Panc1 (cell line): ENCODE results near the gene KHDC4. TPM values are rescaled to one million over a fixed set of nuclear protein-coding genes. Genes with fewer than 3 reads are reported as not detected.
"Not testable (repeated sequence)": the region's sequence is repeated elsewhere in the genome, so short reads cannot be mapped to it uniquely, and the experiment has no call there.

Source experiments
- ATAC-seq: fragments of 200-7000 bp; cut with Tn5 transposase; 2 replicates; pipeline ENCODE4 v1.9.1; 2020; ENCODE audit warnings: mild to moderate bottlenecking, moderate library complexity
- BruUV-seq: library from RNA; stranded (reverse); fragments of 400-500 nt; replicated peaks from 2 replicates; lab custom pipeline; 2021; lab: Mats Ljungman, UMichigan
- CTCF ChIA-PET: fragments of 300-600 bp; sonication (Branson Sonifier 250); formaldehyde crosslinking; loops from one replicate; lab custom pipeline; 2022; ENCODE audit warnings: antibody characterized with exemption; lab: Charles Lee
- POLR2A ChIA-PET: fragments of 300-600 bp; sonication (Branson Sonifier 250); formaldehyde crosslinking; loops from one replicate; lab custom pipeline; 2022; ENCODE audit warnings: antibody characterized with exemption; lab: Charles Lee
- DNase-seq: peaks from one replicate; pipeline ENCODE4 v3.0.0-alpha.2; 2010; ENCODE audit warnings: low read depth, low spot score
- H3K27ac ChIP-seq: 2 replicates; pipeline ENCODE4 v1.5.1; 2011; ENCODE audit warnings: mild to moderate bottlenecking, low read length, inconsistent platforms
- H3K27me3 ChIP-seq: fragments of 200-500 bp; sonication (Bioruptor generic); 2 replicates; pipeline ENCODE4 v1.6.0; 2014; ENCODE audit warnings: low read length, inconsistent platforms; ENCODE audit not compliant: control insufficient read depth, insufficient read depth
- H3K36me3 ChIP-seq: fragments of 200-500 bp; sonication (Bioruptor generic); 2 replicates; pipeline ENCODE4 v1.5.1; 2014; ENCODE audit warnings: inconsistent platforms, mild to moderate bottlenecking, low read length, moderate library complexity; ENCODE audit not compliant: control insufficient read depth, insufficient read depth
- H3K4me1 ChIP-seq: 2 replicates; pipeline ENCODE4 v1.5.1; 2011; ENCODE audit warnings: inconsistent platforms, mild to moderate bottlenecking, low read length, moderate library complexity; ENCODE audit not compliant: control insufficient read depth, insufficient read depth
- H3K4me3 ChIP-seq, 2 experiments: 2 replicates each; pipeline ENCODE4 v1.5.1; 2011 to 2012; ENCODE audit warnings: low read depth in 2 of 2, low read length in 2 of 2, mild to moderate bottlenecking in 2 of 2, inconsistent platforms in 1 of 2, moderate library complexity in 1 of 2
- H3K9me3 ChIP-seq: fragments of 200-500 bp; sonication (Bioruptor generic); 2 replicates; pipeline ENCODE4 v1.5.1; 2014; ENCODE audit warnings: low read depth, mild to moderate bottlenecking, inconsistent platforms, low read length, moderate library complexity; ENCODE audit not compliant: control insufficient read depth, insufficient read depth
- POLR2AphosphoS5 ChIP-seq: IDR thresholded peaks from 2 replicates; pipeline ENCODE4 v1.6.1; 2012; ENCODE audit warnings: mild to moderate bottlenecking, low read depth, low read length, moderate library complexity
- SIN3A ChIP-seq: IDR thresholded peaks from 2 replicates; pipeline ENCODE4 v1.6.1; 2012; ENCODE audit warnings: low read depth, mild to moderate bottlenecking, low read length, moderate library complexity, borderline replicate concordance; ENCODE audit not compliant: insufficient read depth
- TCF7L2 ChIP-seq: IDR thresholded peaks from 2 replicates; pipeline ENCODE4 v1.6.1; 2011; ENCODE audit warnings: mild to moderate bottlenecking, low read depth, low read length, inconsistent platforms
- in situ Hi-C: cut with HindIII; loops from 2 replicates; pipeline ENCODE4 v1.10.0; 2016; ENCODE audit warnings: low sequenced_read_pairs, low pct_unique_long_range_greater_than_20kb
- intact Hi-C: fragments of 100-400 bp; cut with micrococcal nuclease; formaldehyde crosslinking; loops from one replicate; pipeline ENCODE4 v1.10.0; 2022; ENCODE audit not compliant: unreplicated experiment
- total RNA-seq: library from RNA; stranded (reverse); gene quantifications from one replicate; pipeline ENCODE4 v1.2.1, GENCODE V29; 2021; ENCODE audit not compliant: unreplicated experiment
- TF ChIP-seq, protein P1 (sequence below), 2 experiments: IDR thresholded peaks; 2 replicates each; pipeline ENCODE4 v1.6.1; 2011 to 2012; ENCODE audit warnings: low read depth in 2 of 2, control low read depth in 1 of 2, low read length in 1 of 2, mild to moderate bottlenecking in 1 of 2, moderate library complexity in 1 of 2; ENCODE audit not compliant: insufficient read depth in 1 of 2
- TF ChIP-seq, protein P2 (sequence below): fragments of 450-650 bp; IDR thresholded peaks from 2 replicates; pipeline ENCODE4 v1.5.1; 2017; ENCODE audit warnings: mild to moderate bottlenecking

KHDC4 gene
- total RNA-seq, 1 experiment from 2014 or later, result 80.4 TPM

- TF ChIP-seq, protein P1, sequence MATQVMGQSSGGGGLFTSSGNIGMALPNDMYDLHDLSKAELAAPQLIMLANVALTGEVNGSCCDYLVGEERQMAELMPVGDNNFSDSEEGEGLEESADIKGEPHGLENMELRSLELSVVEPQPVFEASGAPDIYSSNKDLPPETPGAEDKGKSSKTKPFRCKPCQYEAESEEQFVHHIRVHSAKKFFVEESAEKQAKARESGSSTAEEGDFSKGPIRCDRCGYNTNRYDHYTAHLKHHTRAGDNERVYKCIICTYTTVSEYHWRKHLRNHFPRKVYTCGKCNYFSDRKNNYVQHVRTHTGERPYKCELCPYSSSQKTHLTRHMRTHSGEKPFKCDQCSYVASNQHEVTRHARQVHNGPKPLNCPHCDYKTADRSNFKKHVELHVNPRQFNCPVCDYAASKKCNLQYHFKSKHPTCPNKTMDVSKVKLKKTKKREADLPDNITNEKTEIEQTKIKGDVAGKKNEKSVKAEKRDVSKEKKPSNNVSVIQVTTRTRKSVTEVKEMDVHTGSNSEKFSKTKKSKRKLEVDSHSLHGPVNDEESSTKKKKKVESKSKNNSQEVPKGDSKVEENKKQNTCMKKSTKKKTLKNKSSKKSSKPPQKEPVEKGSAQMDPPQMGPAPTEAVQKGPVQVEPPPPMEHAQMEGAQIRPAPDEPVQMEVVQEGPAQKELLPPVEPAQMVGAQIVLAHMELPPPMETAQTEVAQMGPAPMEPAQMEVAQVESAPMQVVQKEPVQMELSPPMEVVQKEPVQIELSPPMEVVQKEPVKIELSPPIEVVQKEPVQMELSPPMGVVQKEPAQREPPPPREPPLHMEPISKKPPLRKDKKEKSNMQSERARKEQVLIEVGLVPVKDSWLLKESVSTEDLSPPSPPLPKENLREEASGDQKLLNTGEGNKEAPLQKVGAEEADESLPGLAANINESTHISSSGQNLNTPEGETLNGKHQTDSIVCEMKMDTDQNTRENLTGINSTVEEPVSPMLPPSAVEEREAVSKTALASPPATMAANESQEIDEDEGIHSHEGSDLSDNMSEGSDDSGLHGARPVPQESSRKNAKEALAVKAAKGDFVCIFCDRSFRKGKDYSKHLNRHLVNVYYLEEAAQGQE (IDR thresholded peaks at IDR 0.05; ENCODE audit: insufficient read depth in 1 of 2, low read depth in 2 of 2, low read length in 1 of 2), result no peak
- TF ChIP-seq POLR2AphosphoS5 (no peak), SIN3A (no peak), TCF7L2 (no peak)
- TF ChIP-seq, protein P2, sequence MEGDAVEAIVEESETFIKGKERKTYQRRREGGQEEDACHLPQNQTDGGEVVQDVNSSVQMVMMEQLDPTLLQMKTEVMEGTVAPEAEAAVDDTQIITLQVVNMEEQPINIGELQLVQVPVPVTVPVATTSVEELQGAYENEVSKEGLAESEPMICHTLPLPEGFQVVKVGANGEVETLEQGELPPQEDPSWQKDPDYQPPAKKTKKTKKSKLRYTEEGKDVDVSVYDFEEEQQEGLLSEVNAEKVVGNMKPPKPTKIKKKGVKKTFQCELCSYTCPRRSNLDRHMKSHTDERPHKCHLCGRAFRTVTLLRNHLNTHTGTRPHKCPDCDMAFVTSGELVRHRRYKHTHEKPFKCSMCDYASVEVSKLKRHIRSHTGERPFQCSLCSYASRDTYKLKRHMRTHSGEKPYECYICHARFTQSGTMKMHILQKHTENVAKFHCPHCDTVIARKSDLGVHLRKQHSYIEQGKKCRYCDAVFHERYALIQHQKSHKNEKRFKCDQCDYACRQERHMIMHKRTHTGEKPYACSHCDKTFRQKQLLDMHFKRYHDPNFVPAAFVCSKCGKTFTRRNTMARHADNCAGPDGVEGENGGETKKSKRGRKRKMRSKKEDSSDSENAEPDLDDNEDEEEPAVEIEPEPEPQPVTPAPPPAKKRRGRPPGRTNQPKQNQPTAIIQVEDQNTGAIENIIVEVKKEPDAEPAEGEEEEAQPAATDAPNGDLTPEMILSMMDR, result no peak
- Histone ChIP-seq H3K36me3 (peaks cover 27% of the 10 kb centered on the region), H3K4me1 (peaks cover 3% of the 10 kb centered on the region), H3K27ac (no peak overlapping the region), H3K4me3 (no peak overlapping the region), H3K9me3 (no peaks in the 10 kb centered on the region), H3K27me3 (no peaks in the 10 kb centered on the region)
- intact Hi-C loops, result no loop called here
- in situ Hi-C loops, result no loop called here
- DNase-seq (no peak), ATAC-seq (no peak)
- ChIA-PET CTCF (no interaction called here), POLR2A (interaction anchor here (0.6 to 0.9 kb wide), 4 partner anchors 16 to 430 kb away, joined by 3 to 5 read pairs (median 4); no protein-coding TSS in a partner anchor)
- BruUV-seq, result no TSS peak
Measured at GRCh38 chr1:155898888-155899287, 35.3 kb downstream of the KHDC4 start.

- ATAC-seq, result no peak
- ChIA-PET POLR2A (interaction anchor here (0.9 kb wide), 1 partner anchor 15 kb away, joined by 4 read pairs; no protein-coding TSS in a partner anchor), CTCF (no interaction called here)
- no peak overlapping the region for H3K27ac ChIP-seq
- no peak for DNase-seq
- H3K27me3 ChIP-seq, result no peaks in the 10 kb centered on the region
- no peak overlapping the region for H3K4me3 ChIP-seq
- BruUV-seq, result no TSS peak
- TF ChIP-seq, protein P2, result no peak
- TF ChIP-seq SIN3A, result no peak
- no peak for TF ChIP-seq TCF7L2
- TF ChIP-seq POLR2AphosphoS5, result no peak
- TF ChIP-seq, protein P1 (IDR thresholded peaks at IDR 0.05; ENCODE audit: insufficient read depth in 1 of 2, low read depth in 2 of 2, low read length in 1 of 2), result no peak
- peaks cover 27% of the 10 kb centered on the region for H3K36me3 ChIP-seq
- in situ Hi-C loops, result no loop called here
- no peaks in the 10 kb centered on the region for H3K9me3 ChIP-seq
- intact Hi-C loops, result no loop called here
- H3K4me1 ChIP-seq, result peaks cover 14% of the 10 kb centered on the region
Measured at GRCh38 chr1:155897746-155898145, 36.5 kb downstream of the KHDC4 start.

DNA sequence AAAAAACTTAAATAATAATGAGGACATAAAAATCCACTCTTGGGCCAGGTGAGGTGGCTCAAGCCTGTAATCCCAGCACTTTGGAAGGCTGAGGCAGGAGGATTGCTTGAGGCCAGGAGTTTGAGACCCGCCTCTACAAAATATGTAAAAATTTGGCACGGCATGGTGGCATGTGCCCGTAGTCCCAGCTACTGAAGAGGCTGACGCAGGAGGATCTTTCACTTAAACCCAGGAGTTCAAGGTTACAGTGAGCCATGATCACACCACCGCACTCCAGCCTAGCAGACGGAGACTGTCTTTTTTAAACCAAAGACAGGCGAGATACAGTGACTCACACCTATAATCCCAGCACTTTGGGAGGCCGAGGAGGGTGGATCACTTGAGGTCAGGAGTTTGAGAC is 37.7 kb downstream of the KHDC4 start:
- ATAC-seq, H3K9me3 ChIP-seq, H3K27ac ChIP-seq, H3K27me3 ChIP-seq, intact Hi-C loops, BruUV-seq, H3K4me3 ChIP-seq, in situ Hi-C loops, POLR2A ChIA-PET, DNase-seq, CTCF ChIA-PET: not testable (repeated sequence)
- Histone ChIP-seq H3K4me1 (peaks cover 14% of the 10 kb centered on the region), H3K36me3 (peaks cover 27% of the 10 kb centered on the region)
